ENCODE measurements around the gene RGL1.

The RGL1 gene

GRCh38 chr1:183816110-183816509 lies 11.2 kb downstream of the RGL1 start:
- no peak for DNase-seq
- in situ Hi-C loops (cut with MboI; ENCODE audit: low pct_unique_long_range_greater_than_20kb, low sequenced_read_pairs), result no loop called here

- DNase-seq, result no peak
- in situ Hi-C loops (cut with MboI; ENCODE audit: low pct_unique_long_range_greater_than_20kb, low sequenced_read_pairs), result no loop called here
Observed at GRCh38 chr1:183817576-183818288, 12.8 kb downstream of the RGL1 start.

DNA sequence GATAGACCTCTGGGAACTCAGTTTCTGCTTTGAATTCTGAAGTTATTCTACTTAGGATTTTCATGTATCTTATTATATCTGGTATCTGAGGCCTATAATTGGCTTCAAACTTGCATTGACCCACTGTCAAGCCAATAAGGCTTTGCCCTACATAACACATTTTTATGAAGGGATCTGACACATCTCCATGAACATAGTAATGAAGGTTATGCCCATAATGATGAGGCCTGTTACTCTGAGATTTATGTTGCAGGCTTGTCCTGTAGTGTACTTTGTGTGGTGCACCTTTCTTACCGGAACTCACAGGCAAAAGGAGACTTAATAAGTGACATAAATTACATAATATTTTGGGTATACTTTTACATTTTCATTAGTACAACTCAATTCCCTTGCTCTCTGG lies 14.1 kb downstream of the RGL1 start:
- DNase-seq, result no peak
- in situ Hi-C loops (cut with MboI; ENCODE audit: low pct_unique_long_range_greater_than_20kb, low sequenced_read_pairs), result no loop called here

- in situ Hi-C loops (cut with MboI; ENCODE audit: low pct_unique_long_range_greater_than_20kb, low sequenced_read_pairs), result no loop called here
- DNase-seq, result no peak
Observed at GRCh38 chr1:183821309-183821888, 16.5 kb downstream of the RGL1 start.

DNA sequence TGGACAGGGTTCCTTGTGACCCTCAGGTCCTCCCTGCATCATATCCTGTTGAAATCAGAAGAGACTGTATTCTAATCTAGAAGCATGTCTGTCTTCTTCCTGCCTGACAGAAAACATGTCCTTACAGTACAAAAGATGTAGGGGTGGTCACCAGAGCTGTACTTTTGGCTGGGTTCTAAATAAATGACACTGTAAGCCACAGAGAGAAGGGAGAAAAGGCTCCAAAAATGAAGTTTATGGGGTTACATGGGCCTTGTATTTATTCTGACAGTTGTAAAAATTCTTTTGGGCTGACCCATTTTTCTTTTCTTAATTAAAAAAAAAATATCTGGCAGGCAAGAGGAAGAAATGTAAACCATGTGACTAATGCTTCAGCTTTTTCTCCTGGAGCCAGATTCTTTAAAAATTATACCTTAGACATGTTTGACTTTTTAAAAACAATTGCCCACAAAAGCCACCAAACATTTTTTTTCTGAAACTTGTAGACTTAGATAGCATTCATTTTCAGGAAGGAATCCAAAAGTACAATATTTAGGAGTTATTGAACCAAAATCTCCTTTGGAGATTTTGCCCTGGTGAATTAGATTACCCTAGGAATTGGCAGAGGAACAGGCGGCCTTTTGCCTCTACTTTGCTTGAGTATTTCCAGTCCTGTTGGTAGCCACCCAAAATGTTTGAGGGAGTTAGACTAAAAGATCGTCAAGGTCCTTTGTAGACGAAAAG lies 17.1 kb downstream of the RGL1 start:
- in situ Hi-C loops (cut with MboI; ENCODE audit: low pct_unique_long_range_greater_than_20kb, low sequenced_read_pairs), result no loop called here
- no peak for DNase-seq

- in situ Hi-C loops (cut with MboI; ENCODE audit: low pct_unique_long_range_greater_than_20kb, low sequenced_read_pairs), result no loop called here
- peak; percentile 59 for DNase-seq
Observed at GRCh38 chr1:183824291-183824690, 19.4 kb downstream of the RGL1 start.

DNA sequence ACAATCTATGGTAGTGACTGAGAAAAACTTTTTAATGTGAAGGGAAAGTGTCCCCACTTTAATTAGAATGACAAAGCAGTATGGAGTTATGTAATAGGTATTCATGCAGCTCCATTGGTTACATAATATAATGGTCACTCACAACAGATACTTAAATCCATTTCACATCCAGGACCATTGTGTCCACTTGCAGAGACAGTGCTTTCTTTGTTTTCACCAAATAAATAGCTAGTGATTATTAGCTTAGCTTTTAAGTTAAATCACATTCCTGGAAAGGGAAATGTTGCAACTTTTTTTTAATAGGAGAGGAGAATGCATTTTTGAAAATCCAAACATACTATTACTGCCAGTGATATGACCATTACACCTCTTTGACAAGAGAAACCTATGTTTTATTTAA lies 22.9 kb downstream of the RGL1 start:
- in situ Hi-C loops (cut with MboI; ENCODE audit: low pct_unique_long_range_greater_than_20kb, low sequenced_read_pairs), result no loop called here
- DNase-seq, result no peak

DNA sequence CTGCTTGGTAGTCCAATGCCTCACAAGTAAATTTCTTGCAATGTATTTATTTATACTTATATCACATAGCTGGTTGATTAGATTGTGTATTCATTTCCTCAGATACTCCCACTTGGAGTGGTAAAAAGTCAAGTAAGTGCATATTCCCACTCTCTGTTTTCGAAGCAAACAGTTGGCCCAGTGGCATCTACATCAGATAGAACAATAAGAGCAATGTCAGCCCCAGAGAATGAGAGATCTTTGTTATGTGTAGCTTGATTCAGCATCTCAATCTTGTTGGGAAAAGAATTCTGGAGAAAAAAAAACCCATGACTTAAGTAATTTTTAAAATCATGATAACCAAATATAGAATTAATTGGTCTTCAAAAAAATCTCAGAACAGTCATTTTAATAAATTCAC lies 25.5 kb downstream of the RGL1 start:
- DNase-seq, result no peak
- in situ Hi-C loops (cut with MboI; ENCODE audit: low pct_unique_long_range_greater_than_20kb, low sequenced_read_pairs), result no loop called here

DNA sequence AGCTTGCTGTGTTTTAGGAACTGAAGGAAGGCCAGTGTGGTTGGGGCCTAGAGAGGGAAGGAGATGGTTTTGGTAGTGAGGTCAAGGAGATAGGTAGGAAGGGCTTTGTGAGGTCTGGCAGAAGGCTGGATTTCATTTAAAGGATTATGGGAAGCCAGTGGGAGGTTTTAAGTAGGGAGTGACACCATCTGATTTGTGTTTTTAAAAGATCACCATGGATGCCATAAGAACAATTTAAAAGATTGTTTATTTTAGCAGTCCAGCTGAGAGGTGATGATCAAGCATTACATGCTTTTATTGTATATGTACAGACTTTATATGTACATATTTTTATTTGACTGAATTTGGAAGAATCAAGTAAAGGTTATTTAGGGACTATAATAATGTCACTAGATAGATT lies 26.4 kb downstream of the RGL1 start:
- in situ Hi-C loops (cut with MboI; ENCODE audit: low pct_unique_long_range_greater_than_20kb, low sequenced_read_pairs), result no loop called here
- DNase-seq, result no peak

DNA sequence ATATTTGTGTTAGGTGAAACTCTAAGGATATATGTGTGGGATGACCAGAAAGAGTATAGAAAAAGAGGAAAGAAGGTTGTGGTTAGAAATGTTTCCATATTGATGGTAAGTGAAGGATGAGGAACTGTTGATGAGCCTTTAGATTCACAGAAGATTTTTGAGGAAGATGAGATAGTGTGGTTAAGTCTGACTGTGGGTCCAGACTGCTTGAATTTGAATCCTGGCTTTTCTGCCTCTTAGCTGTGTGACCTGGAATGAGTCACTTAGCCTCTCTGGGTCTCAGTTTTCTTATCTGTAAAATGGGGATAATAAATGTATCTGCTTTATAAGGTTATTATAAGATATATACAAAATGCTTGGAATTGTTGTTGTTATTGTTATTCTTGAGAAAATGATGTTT lies 27.5 kb downstream of the RGL1 start:
- in situ Hi-C loops (cut with MboI; ENCODE audit: low pct_unique_long_range_greater_than_20kb, low sequenced_read_pairs), result no loop called here
- peak; percentile 53 for DNase-seq

GRCh38 chr1:183834568-183834967 lies 29.6 kb downstream of the RGL1 start:
- in situ Hi-C loops (cut with MboI; ENCODE audit: low pct_unique_long_range_greater_than_20kb, low sequenced_read_pairs), result no loop called here
- DNase-seq, result no peak

GRCh38 chr1:183836598-183836997 lies 31.7 kb downstream of the RGL1 start:
- in situ Hi-C loops (cut with MboI; ENCODE audit: low pct_unique_long_range_greater_than_20kb, low sequenced_read_pairs), result no loop called here
- DNase-seq, result no peak

- in situ Hi-C loops (cut with MboI; ENCODE audit: low pct_unique_long_range_greater_than_20kb, low sequenced_read_pairs), result no loop called here
- DNase-seq, result no peak
Observed at GRCh38 chr1:183837062-183837461, 32.1 kb downstream of the RGL1 start.

DNA sequence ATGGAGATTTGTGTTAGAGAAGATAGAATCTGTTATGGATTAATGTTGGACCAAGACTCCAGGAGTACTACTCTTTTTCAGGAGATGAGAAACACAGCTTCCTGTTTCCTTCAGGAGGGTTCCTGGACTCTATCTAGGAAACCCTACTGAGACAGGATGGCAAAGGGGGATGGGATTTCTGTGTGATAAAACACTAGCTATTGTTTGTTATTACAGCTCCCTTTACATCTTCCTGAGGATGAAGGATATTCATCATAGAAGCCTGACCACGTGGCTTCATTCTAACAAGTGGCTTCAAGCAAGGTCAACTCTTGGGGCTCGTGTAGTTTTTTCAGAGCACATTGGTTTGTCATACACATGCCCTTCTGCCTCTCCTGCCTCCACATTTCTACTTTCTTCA lies 33.3 kb downstream of the RGL1 start:
- in situ Hi-C loops (cut with MboI; ENCODE audit: low pct_unique_long_range_greater_than_20kb, low sequenced_read_pairs), result no loop called here
- no peak for DNase-seq

GRCh38 chr1:183840140-183840539 lies 35.2 kb downstream of the RGL1 start:
- no peak for DNase-seq
- in situ Hi-C loops (cut with MboI; ENCODE audit: low pct_unique_long_range_greater_than_20kb, low sequenced_read_pairs), result no loop called here

- DNase-seq, result no peak
- in situ Hi-C loops (cut with MboI; ENCODE audit: low pct_unique_long_range_greater_than_20kb, low sequenced_read_pairs), result no loop called here
Observed at GRCh38 chr1:183841550-183841949, 36.6 kb downstream of the RGL1 start.

DNA sequence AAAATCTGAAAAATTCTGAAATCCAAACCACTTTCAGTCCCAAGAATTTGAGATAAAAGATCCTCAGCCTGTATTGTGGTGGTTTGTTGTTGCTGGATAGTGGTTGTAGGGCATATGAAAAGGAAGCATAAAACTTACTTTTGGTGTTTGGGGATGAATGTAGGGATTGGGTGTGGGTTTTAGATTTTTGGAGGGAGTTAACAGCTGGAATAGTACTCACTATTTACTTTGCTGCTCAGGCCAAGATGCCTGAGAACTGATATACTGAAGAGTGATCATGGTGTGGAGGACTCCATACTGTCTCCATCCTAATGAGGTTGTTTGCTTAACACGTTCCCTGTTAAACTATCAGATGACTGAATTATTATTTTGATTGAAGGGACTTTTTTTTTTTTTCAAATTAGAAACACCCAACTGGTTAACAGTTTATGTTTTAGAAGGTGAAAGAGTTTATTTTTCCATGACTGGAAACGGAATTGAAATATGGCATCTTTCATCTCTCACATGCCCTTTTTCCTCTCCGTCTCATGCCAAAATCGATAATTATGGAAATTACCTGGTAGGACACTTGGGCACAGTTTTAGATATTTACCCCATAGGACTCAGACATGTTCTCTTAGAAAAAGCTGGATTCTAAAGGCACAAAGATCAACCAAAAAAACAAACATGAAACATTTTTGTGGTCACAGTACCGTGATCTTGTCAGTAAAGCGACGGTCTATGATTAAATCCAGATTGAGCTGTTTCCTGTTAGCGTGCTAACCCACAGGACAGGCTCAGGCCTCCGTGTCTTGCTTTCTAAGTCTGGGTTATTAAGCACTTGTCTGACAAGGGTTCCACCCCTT lies 37.3 kb downstream of the RGL1 start:
- DNase-seq, result peak; percentile 46
- in situ Hi-C loops (cut with MboI; ENCODE audit: low pct_unique_long_range_greater_than_20kb, low sequenced_read_pairs), result no loop called here

- in situ Hi-C loops (cut with MboI; ENCODE audit: low pct_unique_long_range_greater_than_20kb, low sequenced_read_pairs), result no loop called here
- no peak for DNase-seq
Observed at GRCh38 chr1:183842795-183843144, 37.9 kb downstream of the RGL1 start.

- in situ Hi-C loops (cut with MboI; ENCODE audit: low pct_unique_long_range_greater_than_20kb, low sequenced_read_pairs), result no loop called here
- no peak for DNase-seq
Observed at GRCh38 chr1:183844806-183845205, 39.9 kb downstream of the RGL1 start.

- no peak for DNase-seq
- in situ Hi-C loops (cut with MboI; ENCODE audit: low pct_unique_long_range_greater_than_20kb, low sequenced_read_pairs), result no loop called here
Observed at GRCh38 chr1:183845681-183846080, 40.8 kb downstream of the RGL1 start.

Data from KBM-7 (cell line).